ENCODE results near the gene SMG6. TPM values are rescaled to one million over a fixed set of nuclear protein-coding genes. Genes with fewer than 3 reads are reported as not detected.

The SMG6 gene
- total RNA-seq, 1 donor from 2014 or later, result 39.7 TPM

GRCh38 chr17:2289878-2290478, 13.6 kb downstream of the SMG6 start:
- no peak overlapping the region for H2AFZ ChIP-seq (ENCODE audit: low read depth, low read length)
- H3K27ac ChIP-seq (ENCODE audit: low read depth, low read length), result no peak overlapping the region
- H3K27me3 ChIP-seq (ENCODE audit: insufficient read depth, low read length), result no peaks in the 10 kb centered on the region
- peaks cover 8% of the 10 kb centered on the region for H3K4me1 ChIP-seq (ENCODE audit: insufficient read depth, low read length)
- H3K4me1 Mint-ChIP-seq (ENCODE audit: low read depth, unreplicated experiment), result peaks cover 23% of the 10 kb centered on the region
- H3K36me3 ChIP-seq (ENCODE audit: insufficient read depth, low read length), result peaks cover 22% of the 10 kb centered on the region
- no peak for TF ChIP-seq EZH2 (IDR thresholded peaks at IDR 0.05; ENCODE audit: insufficient read depth, low read length)
- H3K36me3 Mint-ChIP-seq (ENCODE audit: low read depth, unreplicated experiment), result peaks cover 24% of the 10 kb centered on the region
- no peaks in the 10 kb centered on the region for H3K9me3 ChIP-seq (ENCODE audit: insufficient read depth, low read depth, low read length)
- H3K27me3 Mint-ChIP-seq (ENCODE audit: low read depth, unreplicated experiment), result no peaks in the 10 kb centered on the region
- no peaks in the 10 kb centered on the region for H3K9me3 Mint-ChIP-seq (ENCODE audit: unreplicated experiment)
- no peak overlapping the region for H3K9ac ChIP-seq (ENCODE audit: low read length)
- FAIRE-seq (no peak), DNase-seq (ENCODE audit: low read depth) (no peak)
- H4K20me1 ChIP-seq (ENCODE audit: insufficient read depth, low read length), result peaks cover 22% of the 10 kb centered on the region
- H3K4me2 ChIP-seq (ENCODE audit: low read length), result no peak overlapping the region
- H3K79me2 ChIP-seq (ENCODE audit: insufficient read depth, low read length), result peaks cover 17% of the 10 kb centered on the region
- H3K4me3 Mint-ChIP-seq (ENCODE audit: unreplicated experiment), result no peak overlapping the region
- no peak overlapping the region for H3K4me3 ChIP-seq (ENCODE audit: insufficient read depth, low read depth, low read length)
- no peak overlapping the region for H3K27ac Mint-ChIP-seq (ENCODE audit: unreplicated experiment)

GRCh38 chr17:2283302-2283701, 20.3 kb downstream of the SMG6 start:
- peaks cover 5% of the 10 kb centered on the region for H3K4me1 ChIP-seq (ENCODE audit: insufficient read depth, low read length)
- H3K27ac ChIP-seq (ENCODE audit: low read depth, low read length), result no peak overlapping the region
- H2AFZ ChIP-seq (ENCODE audit: low read depth, low read length), result no peak overlapping the region
- H3K36me3 Mint-ChIP-seq (ENCODE audit: low read depth, unreplicated experiment), result peaks cover 25% of the 10 kb centered on the region
- peaks cover 20% of the 10 kb centered on the region for H3K4me1 Mint-ChIP-seq (ENCODE audit: low read depth, unreplicated experiment)
- no peaks in the 10 kb centered on the region for H3K27me3 ChIP-seq (ENCODE audit: insufficient read depth, low read length)
- H3K9ac ChIP-seq (ENCODE audit: low read length), result no peak overlapping the region
- TF ChIP-seq CTCF (IDR thresholded peaks at IDR 0.05; ENCODE audit: insufficient read depth, low read depth, low read length) (no peak), EZH2 (IDR thresholded peaks at IDR 0.05; ENCODE audit: insufficient read depth, low read length) (no peak)
- no peaks in the 10 kb centered on the region for H4K20me1 ChIP-seq (ENCODE audit: insufficient read depth, low read length)
- peak overlapping the region; percentile 78 for H3K27ac Mint-ChIP-seq (ENCODE audit: unreplicated experiment)
- H3K27me3 Mint-ChIP-seq (ENCODE audit: low read depth, unreplicated experiment), result no peaks in the 10 kb centered on the region
- FAIRE-seq (no peak), DNase-seq (ENCODE audit: low read depth) (no peak)
- no peak overlapping the region for H3K4me3 ChIP-seq (ENCODE audit: insufficient read depth, low read depth, low read length)
- H3K36me3 ChIP-seq (ENCODE audit: insufficient read depth, low read length), result peaks cover 32% of the 10 kb centered on the region
- no peak overlapping the region for H3K4me3 Mint-ChIP-seq (ENCODE audit: unreplicated experiment)
- no peaks in the 10 kb centered on the region for H3K79me2 ChIP-seq (ENCODE audit: insufficient read depth, low read length)
- H3K9me3 ChIP-seq (ENCODE audit: insufficient read depth, low read depth, low read length), result no peaks in the 10 kb centered on the region
- no peaks in the 10 kb centered on the region for H3K9me3 Mint-ChIP-seq (ENCODE audit: unreplicated experiment)
- no peak overlapping the region for H3K4me2 ChIP-seq (ENCODE audit: low read length)

GRCh38 chr17:2282297-2282873, 21.2 kb downstream of the SMG6 start:
- H3K9ac ChIP-seq (ENCODE audit: low read length), result peak overlapping the region; percentile 27
- FAIRE-seq, result no peak

More at GRCh38 chr17:2282297-2282873, 21.2 kb downstream of the SMG6 start:
- TF ChIP-seq CTCF (IDR thresholded peaks at IDR 0.05; ENCODE audit: insufficient read depth, low read depth, low read length), result peak; percentile 68
- TF ChIP-seq EZH2 (IDR thresholded peaks at IDR 0.05; ENCODE audit: insufficient read depth, low read length), result no peak
- H3K36me3 Mint-ChIP-seq (ENCODE audit: low read depth, unreplicated experiment), result peaks cover 25% of the 10 kb centered on the region
- H3K4me1 Mint-ChIP-seq (ENCODE audit: low read depth, unreplicated experiment), result peaks cover 20% of the 10 kb centered on the region
- Histone ChIP-seq H4K20me1 (ENCODE audit: insufficient read depth, low read length) (no peaks in the 10 kb centered on the region), H3K4me1 (ENCODE audit: insufficient read depth, low read length) (peaks cover 5% of the 10 kb centered on the region), H3K27me3 (ENCODE audit: insufficient read depth, low read length) (no peaks in the 10 kb centered on the region), H3K27ac (ENCODE audit: low read depth, low read length) (peak overlapping the region; percentile 7), H3K4me3 (ENCODE audit: insufficient read depth, low read depth, low read length) (no peak overlapping the region), H3K79me2 (ENCODE audit: insufficient read depth, low read length) (no peaks in the 10 kb centered on the region), H2AFZ (ENCODE audit: low read depth, low read length) (no peak overlapping the region), H3K36me3 (ENCODE audit: insufficient read depth, low read length) (peaks cover 32% of the 10 kb centered on the region), H3K4me2 (ENCODE audit: low read length) (no peak overlapping the region), H3K9me3 (ENCODE audit: insufficient read depth, low read depth, low read length) (no peaks in the 10 kb centered on the region)
- no peaks in the 10 kb centered on the region for H3K27me3 Mint-ChIP-seq (ENCODE audit: low read depth, unreplicated experiment)
- H3K9me3 Mint-ChIP-seq (ENCODE audit: unreplicated experiment), result no peaks in the 10 kb centered on the region
- peak; percentile 56 for DNase-seq (ENCODE audit: low read depth)
- peak overlapping the region; percentile 34 for H3K4me3 Mint-ChIP-seq (ENCODE audit: unreplicated experiment)
- peak overlapping the region; percentile 78 for H3K27ac Mint-ChIP-seq (ENCODE audit: unreplicated experiment)

Data from astrocyte (in vitro differentiated cells and primary cell).